ENCODE data around the gene ADRM1. TPM values are rescaled to one million over a fixed set of nuclear protein-coding genes. Genes with fewer than 3 reads are reported as not detected.

ADRM1 gene
- total and polyA plus RNA-seq, 12 donors = 67.7 to 192 (median 74.7) TPM

DNA sequence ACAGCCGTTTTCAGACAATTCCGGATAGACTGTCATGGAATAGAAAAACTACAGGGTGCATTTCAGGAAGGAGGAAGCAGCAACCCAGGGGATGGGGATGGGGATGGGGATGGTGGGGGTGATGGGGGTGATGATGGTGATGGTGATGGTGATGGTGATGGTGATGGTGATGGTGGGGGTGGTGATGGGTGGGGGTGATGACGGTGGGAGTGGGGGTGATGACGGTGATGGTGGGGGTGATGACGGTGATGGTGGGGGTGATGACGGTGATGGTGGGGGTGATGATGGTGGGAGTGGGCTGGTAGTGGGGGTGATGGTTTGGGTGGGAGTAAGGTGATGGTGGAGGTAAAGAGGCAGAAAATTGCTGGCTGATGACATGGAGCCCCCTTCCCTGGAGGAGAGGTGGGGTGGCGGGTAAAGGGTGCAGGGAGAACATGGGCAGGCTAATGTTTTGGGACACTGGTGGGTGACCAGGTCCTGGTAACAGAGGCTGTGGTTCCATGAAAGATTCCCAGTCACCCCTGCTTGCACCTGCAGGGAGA is 46.8 kb downstream of the ADRM1 start:
- no peak overlapping the region for H3K27ac ChIP-seq
- ATAC-seq = no peak
- intact Hi-C loops (cut with DNase I) = loop anchor here in 5 of 10 donors (5.0 kb wide), 3 partner anchors 32 to 42 kb away; no protein-coding TSS in a partner anchor

DNA sequence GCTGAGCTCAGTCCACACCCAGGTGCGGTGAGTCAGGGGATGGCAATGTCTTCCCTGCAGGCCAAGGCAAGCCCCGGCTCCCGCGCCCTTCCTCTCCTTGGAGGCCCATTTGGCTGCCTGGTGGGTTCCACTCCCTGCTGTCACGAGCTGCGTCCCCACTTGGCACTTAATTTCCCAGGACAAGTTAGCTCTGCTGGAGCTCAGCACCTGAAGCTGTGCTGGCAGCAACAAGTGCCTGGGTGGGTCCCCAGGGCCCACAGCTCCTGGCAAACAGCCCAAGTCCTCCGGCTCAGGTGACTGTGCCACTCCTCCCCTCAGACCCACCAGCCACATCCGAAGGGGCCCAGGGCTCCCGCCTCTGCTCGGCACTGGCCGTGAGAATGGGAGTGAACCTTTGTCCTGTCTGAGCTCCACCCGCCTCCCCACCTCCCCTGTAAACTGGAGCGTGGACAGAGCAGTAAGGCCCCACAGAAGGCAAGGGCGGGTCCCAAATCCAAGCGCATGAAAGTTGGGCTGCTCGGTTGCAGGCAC is 47.4 kb downstream of the ADRM1 start:
- DNase-seq (peak in 1 of 2 donors; percentile 8), ATAC-seq (no peak)
- no peak overlapping the region for H3K27ac ChIP-seq
- H3K4me3 ChIP-seq = no peak overlapping the region
- no peaks in the 10 kb centered on the region for H3K27me3 ChIP-seq
- TF ChIP-seq, protein P1, sequence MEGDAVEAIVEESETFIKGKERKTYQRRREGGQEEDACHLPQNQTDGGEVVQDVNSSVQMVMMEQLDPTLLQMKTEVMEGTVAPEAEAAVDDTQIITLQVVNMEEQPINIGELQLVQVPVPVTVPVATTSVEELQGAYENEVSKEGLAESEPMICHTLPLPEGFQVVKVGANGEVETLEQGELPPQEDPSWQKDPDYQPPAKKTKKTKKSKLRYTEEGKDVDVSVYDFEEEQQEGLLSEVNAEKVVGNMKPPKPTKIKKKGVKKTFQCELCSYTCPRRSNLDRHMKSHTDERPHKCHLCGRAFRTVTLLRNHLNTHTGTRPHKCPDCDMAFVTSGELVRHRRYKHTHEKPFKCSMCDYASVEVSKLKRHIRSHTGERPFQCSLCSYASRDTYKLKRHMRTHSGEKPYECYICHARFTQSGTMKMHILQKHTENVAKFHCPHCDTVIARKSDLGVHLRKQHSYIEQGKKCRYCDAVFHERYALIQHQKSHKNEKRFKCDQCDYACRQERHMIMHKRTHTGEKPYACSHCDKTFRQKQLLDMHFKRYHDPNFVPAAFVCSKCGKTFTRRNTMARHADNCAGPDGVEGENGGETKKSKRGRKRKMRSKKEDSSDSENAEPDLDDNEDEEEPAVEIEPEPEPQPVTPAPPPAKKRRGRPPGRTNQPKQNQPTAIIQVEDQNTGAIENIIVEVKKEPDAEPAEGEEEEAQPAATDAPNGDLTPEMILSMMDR (IDR thresholded peaks at IDR 0.05) = no peak
- WGBS, 2 donors = 75 to 77% methylated on average over 16 of the region's 16 CpGs
- peaks cover 8 to 33% (median 22%) of the 10 kb centered on the region in 9 donors for H3K4me1 ChIP-seq
- peaks cover 0 to 9% (median 0%) of the 10 kb centered on the region in 11 donors for H3K9me3 ChIP-seq
- peaks cover 3 to 75% (median 34%) of the 10 kb centered on the region in 9 donors for H3K36me3 ChIP-seq
- intact Hi-C loops (cut with DNase I) = loop anchor here in 2 of 10 donors (5.0 kb wide), 2 partner anchors 33 to 43 kb away; no protein-coding TSS in a partner anchor

More for the DNA sequence above, 46.8 kb downstream of the ADRM1 start:
- H3K27me3 ChIP-seq = no peaks in the 10 kb centered on the region
- TF ChIP-seq, protein P1 (IDR thresholded peaks at IDR 0.05) = no peak
- peaks cover 0 to 9% (median 0%) of the 10 kb centered on the region in 11 donors for H3K9me3 ChIP-seq
- H3K36me3 ChIP-seq = peaks cover 3 to 80% (median 34%) of the 10 kb centered on the region in 9 donors
- 82 to 86% methylated on average over 7 of the region's 7 CpGs for WGBS, 2 donors
- H3K4me3 ChIP-seq = no peak overlapping the region
- peaks cover 3 to 27% (median 16%) of the 10 kb centered on the region in 9 donors for H3K4me1 ChIP-seq
- DNase-seq = no peak

DNA sequence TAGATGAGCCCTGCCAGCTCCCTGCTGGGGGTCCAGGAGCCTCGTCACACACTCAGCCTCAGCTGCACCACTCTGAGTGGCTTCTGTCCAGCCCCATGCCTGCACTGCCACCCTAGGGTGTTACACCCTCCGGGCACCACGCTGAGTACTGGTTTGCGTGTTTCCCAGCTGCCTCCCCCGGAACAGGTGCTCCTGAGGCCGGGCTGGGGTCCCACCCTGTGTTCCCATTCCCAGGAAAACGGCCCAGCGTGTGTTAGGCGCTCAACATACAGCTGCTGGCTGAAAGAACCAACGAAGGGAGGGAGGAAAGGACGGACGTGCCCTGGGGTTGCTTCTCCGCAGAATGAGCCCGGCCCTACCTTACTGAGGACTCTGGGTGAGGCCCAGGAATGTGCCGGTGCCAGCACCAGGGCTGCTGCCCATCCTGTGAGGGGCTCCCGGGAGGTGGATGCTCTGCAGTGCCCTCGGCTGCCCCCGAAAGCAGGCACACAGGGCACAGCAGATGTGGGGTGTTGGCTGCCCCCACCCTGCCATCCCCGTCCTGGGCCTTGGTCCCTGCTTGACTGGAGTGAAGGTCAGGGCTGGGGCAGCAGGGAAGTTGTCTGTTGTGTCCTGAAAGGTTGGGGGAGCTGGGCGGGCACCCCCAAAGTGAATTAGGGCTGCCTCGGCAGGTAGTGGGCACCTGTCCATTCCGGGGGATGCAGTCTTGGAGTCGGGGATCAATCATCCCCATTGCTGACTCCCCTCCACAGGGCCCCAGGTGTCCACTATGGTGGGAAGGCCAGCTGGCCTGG is 48.0 kb downstream of the ADRM1 start:
- Histone ChIP-seq H3K9me3 (peaks cover 0 to 9% (median 0%) of the 10 kb centered on the region in 11 donors), H3K4me3 (no peak overlapping the region), H3K36me3 (peaks cover 3 to 68% (median 29%) of the 10 kb centered on the region in 9 donors), H3K27ac (peak overlapping the region in 1 of 10 donors; percentile 19), H3K4me1 (peaks cover 15 to 39% (median 28%) of the 10 kb centered on the region in 9 donors), H3K27me3 (no peaks in the 10 kb centered on the region)
- ATAC-seq (no peak), DNase-seq (peak in 1 of 2 donors; percentile 8)
- intact Hi-C loops (cut with DNase I) = loop anchor here in 2 of 10 donors (5.0 kb wide), 2 partner anchors 34 to 44 kb away; no protein-coding TSS in a partner anchor
- TF ChIP-seq, protein P1 (IDR thresholded peaks at IDR 0.05) = no peak
- 86 to 88% methylated on average over 23 of the region's 23 CpGs for WGBS, 2 donors

Data from heart right ventricle (tissue), 16 donors.